AG08395 (cell line): ENCODE results near the gene COL24A1.
A peak's percentile ranks its signal among the peaks of the same experiment; 100 is the strongest.
"Not testable (repeated sequence)": the region's sequence is repeated elsewhere in the genome, so short reads cannot be mapped to it uniquely, and the experiment has no call there.

Source experiments
- DNase-seq: peaks from one replicate; pipeline ENCODE4 v3.0.0; 2012; ENCODE audit warnings: mixed read lengths, low spot score

COL24A1 gene

GRCh38 chr1:86152887-86153286 is 3.7 kb downstream of the COL24A1 start:
- no peak for DNase-seq

- peak; percentile 48 for DNase-seq
Measured at GRCh38 chr1:86151427-86151826, 5.1 kb downstream of the COL24A1 start.

DNA sequence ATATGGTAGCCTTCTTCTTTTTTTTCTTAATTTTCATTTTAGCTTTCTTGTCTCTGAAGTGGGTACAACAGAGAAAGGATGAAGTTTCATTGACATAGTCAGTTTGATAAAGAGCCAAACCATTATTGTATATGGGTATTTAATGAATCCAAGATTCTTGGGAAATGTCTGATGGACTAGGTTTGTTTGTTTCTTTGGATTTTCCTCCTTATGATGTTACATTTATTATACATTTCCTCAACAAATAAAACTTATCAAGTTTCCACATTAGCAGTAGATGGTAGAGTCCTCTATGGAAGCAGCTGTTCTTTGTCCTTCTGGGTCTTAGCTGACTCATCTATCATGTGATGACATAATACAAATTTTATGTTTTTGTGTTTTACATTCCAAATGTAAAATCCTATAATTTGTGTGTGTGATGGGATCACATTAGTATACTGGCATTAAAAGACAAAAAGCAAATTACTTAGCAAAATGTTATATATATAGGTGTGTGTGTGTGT is 6.0 kb downstream of the COL24A1 start:
- no peak for DNase-seq

DNA sequence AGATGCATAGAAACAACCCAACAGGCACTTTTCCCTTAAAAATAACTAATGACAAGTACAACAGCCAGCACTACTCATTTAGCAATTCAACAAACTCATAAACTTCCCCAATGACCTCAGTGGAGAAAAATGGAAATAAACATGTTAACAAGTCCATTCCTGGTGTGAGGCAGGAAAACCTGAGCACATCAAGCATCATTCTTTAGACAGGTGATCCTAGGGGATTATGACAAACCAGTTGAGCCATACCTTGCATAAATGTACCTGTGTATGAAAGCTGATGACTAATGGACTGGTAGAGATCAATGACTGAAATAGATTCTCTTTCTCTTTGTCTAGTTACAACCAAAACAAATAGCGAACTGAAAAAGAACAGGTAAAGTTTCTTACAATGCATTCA is 7.0 kb downstream of the COL24A1 start:
- no peak for DNase-seq

- DNase-seq, result no peak
Measured at GRCh38 chr1:86147755-86148154, 8.8 kb downstream of the COL24A1 start.

- no peak for DNase-seq
Measured at GRCh38 chr1:86146566-86146965, 10.0 kb downstream of the COL24A1 start.

DNA sequence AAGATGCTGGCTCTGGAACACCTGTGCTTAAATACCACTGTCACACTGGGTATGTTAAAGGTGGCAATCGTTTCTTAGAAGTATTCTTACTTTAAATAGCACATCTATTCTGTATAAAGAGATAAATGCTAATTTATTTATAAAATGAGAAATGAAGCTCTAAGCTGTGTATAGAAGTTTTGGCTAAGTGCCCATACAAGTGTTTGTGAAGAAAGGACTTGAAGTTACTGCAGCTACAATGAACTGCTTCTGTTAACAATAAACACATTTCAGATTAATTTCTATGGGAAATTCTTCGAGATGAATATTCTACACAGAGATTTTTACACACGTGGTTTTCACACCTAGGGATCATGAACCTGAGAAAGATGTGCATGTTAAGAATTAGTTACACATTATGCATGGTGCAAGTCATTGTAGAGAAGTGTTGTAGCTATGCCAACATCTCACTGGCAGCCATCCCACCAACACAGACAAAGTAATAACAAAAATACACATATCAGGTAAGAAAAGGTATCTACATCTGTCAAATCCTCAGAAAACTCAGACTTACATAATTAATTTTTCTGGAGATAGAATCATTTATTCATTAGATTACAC is 16.2 kb downstream of the COL24A1 start:
- no peak for DNase-seq

DNA sequence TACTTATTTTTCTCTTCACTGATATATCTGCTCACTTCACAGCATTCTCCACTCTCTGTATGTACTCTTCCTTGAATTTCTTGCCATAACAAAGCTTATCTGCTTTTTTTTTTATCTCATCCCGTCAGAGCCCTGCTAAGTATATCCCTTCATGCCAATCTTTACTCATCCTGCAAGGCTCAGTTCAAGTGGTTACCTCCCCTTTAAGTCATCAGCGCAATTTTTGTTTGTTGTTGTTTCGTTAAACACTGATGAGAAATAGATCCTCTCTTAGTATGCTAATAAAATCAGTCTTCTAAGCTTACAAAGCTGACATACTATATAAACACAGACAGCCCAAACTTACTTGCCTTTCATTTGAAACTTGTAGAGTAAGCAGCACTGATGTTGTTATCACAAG is 17.8 kb downstream of the COL24A1 start:
- DNase-seq, result no peak

- peak; percentile 71 for DNase-seq
Measured at GRCh38 chr1:86137436-86137835, 19.1 kb downstream of the COL24A1 start.

DNA sequence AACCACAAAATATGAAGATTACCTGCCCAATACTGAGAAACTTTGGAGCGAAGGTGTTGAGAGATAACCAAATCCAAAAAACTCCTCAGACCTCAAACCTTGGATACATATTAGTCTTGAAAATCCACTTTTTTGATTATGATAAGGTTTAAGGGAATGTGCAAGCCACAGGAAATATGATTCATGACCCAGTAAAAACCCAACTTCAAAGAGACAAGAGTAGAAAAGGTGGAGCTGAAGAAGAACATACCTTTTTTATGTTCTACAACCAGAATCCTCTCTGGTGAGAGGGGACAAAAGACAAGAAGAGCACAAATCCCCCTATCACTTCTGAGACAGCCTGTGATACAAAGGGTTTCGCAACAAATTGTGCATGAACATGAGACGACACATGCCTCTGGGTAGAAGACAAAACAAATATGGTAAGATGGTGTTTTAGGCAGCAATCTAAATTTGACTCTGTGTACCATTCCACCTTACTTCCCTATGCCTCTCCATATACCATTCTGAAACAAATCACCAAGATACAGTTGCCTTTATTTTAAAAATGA is 37.3 kb downstream of the COL24A1 start:
- DNase-seq, result peak; percentile 2

DNA sequence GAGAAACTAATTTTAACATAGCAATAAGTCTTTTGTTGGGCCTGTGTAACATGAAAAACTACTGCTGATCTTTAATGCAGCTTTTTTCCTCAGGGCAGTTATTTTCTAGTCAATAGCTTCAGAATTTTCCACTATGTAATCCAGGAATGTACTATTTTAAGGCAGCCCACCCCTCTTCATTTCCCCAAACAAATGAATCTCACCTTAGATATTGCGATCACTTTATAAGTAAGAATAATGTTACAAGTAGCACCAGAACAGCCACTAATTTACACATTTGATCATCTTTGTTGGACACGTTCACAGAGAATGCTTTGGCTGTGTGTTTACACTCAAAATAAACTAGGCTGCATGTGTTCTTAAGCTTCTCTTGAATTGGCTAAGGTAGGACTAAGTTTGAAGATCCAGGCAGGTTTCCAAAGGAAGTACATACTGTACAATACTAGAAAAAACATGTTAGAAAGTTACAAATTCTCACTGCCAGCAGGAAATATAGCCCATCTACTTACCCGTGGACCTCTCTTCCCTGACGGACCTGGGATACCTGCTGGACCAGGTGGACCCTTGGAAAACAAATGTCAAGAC is 41.7 kb downstream of the COL24A1 start:
- DNase-seq, result no peak

- no peak for DNase-seq
Measured at GRCh38 chr1:86114236-86114635, 42.3 kb downstream of the COL24A1 start.

- not testable (repeated sequence) for DNase-seq
Measured at GRCh38 chr1:86111590-86111989, 45.0 kb downstream of the COL24A1 start.

- DNase-seq, result no peak
Measured at GRCh38 chr1:86110451-86111129, 46.0 kb downstream of the COL24A1 start.

DNA sequence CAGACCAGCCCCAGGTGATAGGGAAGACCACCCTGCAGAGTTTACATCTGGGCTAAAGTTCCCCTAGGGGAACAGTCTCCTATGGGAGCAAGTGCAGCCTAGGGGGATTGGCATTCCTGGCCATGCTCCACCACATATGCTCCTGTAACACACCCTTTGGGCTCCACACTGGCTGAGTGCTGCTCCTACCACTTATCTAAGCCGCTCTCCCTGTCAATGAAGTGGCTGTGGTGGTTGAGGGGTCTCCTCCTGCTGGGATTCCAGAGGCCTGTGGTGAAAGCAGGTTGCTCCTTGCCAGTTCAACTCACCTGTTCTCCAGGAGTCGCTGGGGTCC is 51.1 kb downstream of the COL24A1 start:
- no peak for DNase-seq

DNA sequence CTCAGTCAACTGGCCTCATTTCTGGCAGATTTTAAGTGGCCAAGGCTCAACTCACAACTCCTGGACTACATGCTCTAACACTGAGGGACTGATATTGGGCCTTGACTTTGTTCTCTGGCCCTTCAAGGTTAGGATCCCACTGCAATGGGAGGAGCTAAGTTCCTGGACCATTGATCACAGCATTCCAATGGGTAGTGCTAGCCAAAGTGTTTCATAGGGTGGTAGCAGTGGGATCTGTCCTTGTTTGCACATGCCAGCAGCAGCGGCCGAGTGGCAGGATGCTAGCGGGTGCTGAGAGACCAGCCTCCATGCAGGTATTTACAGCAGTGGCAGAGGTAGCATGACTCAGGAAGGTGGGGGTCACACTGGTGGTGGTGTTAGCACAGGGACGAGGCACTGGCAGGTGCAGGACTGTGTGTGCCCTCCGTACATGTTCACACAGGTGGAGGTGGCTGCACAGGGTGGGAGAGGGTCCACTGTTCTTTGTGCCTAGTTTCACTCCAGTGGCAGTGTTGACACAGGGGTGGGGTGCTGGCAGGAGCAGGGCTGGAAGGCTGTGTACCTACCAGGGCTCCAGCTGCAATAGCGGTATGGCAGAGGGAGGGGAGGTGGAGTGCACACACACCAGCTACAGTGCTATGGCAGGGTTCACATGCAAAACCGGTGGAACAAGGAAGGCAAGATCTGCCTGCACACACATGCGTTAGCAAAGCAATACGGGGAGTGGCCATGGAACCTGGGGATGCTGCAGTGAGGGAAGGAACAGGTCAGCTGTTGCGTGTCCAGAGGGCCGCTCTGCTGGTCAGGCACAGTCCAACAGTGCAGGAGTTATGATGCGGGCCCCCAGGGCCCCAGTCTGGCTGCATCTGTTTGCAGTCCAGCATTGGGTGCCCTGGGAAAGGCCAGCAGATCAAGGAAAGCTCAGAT is 51.7 kb downstream of the COL24A1 start:
- DNase-seq, result no peak

DNA sequence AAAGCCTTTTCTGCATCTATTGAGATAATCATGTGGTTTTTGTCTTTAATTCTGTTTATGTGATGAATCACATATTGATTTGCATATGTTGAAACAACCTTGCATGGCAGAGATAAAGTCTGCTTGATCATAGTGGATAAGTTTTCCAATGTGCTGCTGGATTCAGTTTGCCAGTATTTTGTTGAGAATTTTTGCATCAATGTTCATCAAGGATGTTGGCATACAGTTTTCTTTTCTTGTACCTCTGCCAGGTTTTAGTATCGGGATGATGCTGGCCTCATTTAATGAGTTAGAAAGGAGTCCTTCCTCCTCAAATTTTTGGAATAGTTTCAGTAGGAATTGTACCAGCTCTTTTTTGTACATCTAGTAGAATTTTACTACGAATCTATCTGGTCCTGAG is 55.0 kb downstream of the COL24A1 start:
- DNase-seq, result no peak

GRCh38 chr1:86100401-86100800 is 56.2 kb downstream of the COL24A1 start:
- no peak for DNase-seq

- DNase-seq, result no peak
Measured at GRCh38 chr1:86089765-86090164, 66.8 kb downstream of the COL24A1 start.

DNA sequence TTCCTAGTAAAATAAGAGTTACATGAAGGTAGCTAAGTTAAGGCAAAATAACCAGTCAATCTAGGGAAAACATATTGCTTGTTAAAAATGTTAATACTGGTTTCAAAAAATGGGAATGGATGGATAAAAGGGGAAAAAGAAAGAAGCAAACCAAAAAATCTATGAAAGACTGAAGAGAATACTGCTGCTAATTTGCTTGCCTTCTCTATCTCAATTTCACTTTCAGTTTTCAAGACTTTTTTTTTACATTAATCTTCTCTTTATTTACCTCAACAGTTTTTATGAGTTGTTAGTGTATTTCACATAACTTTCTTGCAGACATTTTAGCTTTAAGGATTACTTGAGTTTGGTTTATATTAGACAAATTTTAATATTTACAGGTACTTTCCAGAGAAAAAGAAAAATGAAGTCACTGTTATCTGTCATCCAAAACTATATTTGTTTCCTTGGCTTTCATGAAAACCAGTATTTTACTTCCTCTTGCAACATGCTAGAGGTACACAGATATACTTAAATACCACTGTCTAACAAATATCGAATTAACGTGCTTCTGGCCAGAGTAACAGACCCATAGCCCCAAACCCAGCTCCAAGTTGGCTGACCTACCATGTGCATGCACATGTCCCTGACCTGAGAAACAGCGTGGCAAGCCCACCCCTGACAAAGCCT is 70.7 kb downstream of the COL24A1 start:
- DNase-seq, result no peak

- DNase-seq, result peak; percentile 16
Measured at GRCh38 chr1:86084998-86085397, 71.6 kb downstream of the COL24A1 start.

GRCh38 chr1:86082183-86082582 is 74.4 kb downstream of the COL24A1 start:
- no peak for DNase-seq
